BLaER1 treated with 17β-estradiol and CSF1 and Interleukin-3, amounts not matched to agents 10 nM and 100 nM (cell line): ENCODE results near the gene GLIS2.
A peak's percentile ranks its signal among the peaks of the same experiment; 100 is the strongest.

Experiments used
- H3K27ac ChIP-seq, 11 experiments: shearing (Covaris generic); formaldehyde crosslinking; 2 replicates each; pipeline ENCODE4 v1.8.1; 2022
- H3K27me3 ChIP-seq, 11 experiments: shearing (Covaris generic); formaldehyde crosslinking; 2 replicates each; pipeline ENCODE4 v1.8.1; 2022
- H3K36me3 ChIP-seq, 11 experiments: shearing (Covaris generic); formaldehyde crosslinking; 2 replicates each; pipeline ENCODE4 v1.8.1; 2022
- H3K4me1 ChIP-seq, 10 experiments: shearing (Covaris generic); formaldehyde crosslinking; 2 replicates each; pipeline ENCODE4 v1.8.1; 2022
- H3K4me2 ChIP-seq, 11 experiments: shearing (Covaris generic); formaldehyde crosslinking; 2 replicates each; pipeline ENCODE4 v1.8.1; 2022
- H3K4me3 ChIP-seq, 10 experiments: shearing (Covaris generic); formaldehyde crosslinking; 2 replicates each; pipeline ENCODE4 v1.8.1; 2022
- H3K9ac ChIP-seq, 11 experiments: shearing (Covaris generic); formaldehyde crosslinking; 2 replicates each; pipeline ENCODE4 v1.8.1; 2022
- H3K9me3 ChIP-seq, 11 experiments: shearing (Covaris generic); formaldehyde crosslinking; replicated peaks in 1 of 11; 2 replicates each; pipeline ENCODE4 v1.8.1; 2022
- H4K20me1 ChIP-seq, 11 experiments: shearing (Covaris generic); formaldehyde crosslinking; 2 replicates each; pipeline ENCODE4 v1.8.1; 2022
- Cebpa-rat ChIP-seq, 11 experiments: shearing (Covaris generic); IDR thresholded peaks; 2 replicates each; pipeline ENCODE4 v1.8.1; 2022

The GLIS2 gene

GRCh38 chr16:4384509-4384942 is 68.7 kb downstream of the GLIS2 start:
- H3K27me3 ChIP-seq, result no peaks in the 10 kb centered on the region
- H3K9me3 ChIP-seq, result no peaks in the 10 kb centered on the region
- H3K4me1 ChIP-seq, result peaks cover 35 to 77% (median 60%) of the 10 kb centered on the region in 10 experiments
- H3K4me2 ChIP-seq, result peak overlapping the region in 9 of 11 experiments; percentile 81 to 91 (median 84); a peak in 19 of 22 replicates
- peak overlapping the region in 2 of 10 experiments; percentile 11 to 44; a peak in 2 of 20 replicates for H3K4me3 ChIP-seq
- H3K9ac ChIP-seq, result peak overlapping the region in 9 of 11 experiments; percentile 33 to 65 (median 52); a peak in 17 of 22 replicates
- TF ChIP-seq Cebpa-rat (IDR thresholded peaks at IDR 0.05), result no peak
- H4K20me1 ChIP-seq, result peaks cover 45 to 100% (median 93%) of the 10 kb centered on the region in 11 experiments
- peaks cover 43 to 97% (median 86%) of the 10 kb centered on the region in 11 experiments for H3K36me3 ChIP-seq
- H3K27ac ChIP-seq, result peak overlapping the region in 9 of 11 experiments; percentile 19 to 73 (median 58); a peak in 15 of 22 replicates

GRCh38 chr16:4385066-4385788 is 69.4 kb downstream of the GLIS2 start:
- H3K36me3 ChIP-seq, result peaks cover 50 to 100% (median 93%) of the 10 kb centered on the region in 11 experiments
- no peaks in the 10 kb centered on the region for H3K9me3 ChIP-seq
- H3K4me3 ChIP-seq, result no peak overlapping the region
- H4K20me1 ChIP-seq, result peaks cover 46 to 100% (median 90%) of the 10 kb centered on the region in 11 experiments
- peak overlapping the region in 8 of 11 experiments; percentile 6 to 62 (median 34); a peak in 8 of 22 replicates for H3K9ac ChIP-seq
- H3K4me1 ChIP-seq, result peaks cover 33 to 80% (median 64%) of the 10 kb centered on the region in 10 experiments
- H3K27ac ChIP-seq, result peak overlapping the region in 3 of 11 experiments; percentile 51 to 73 (median 64); a peak in 4 of 22 replicates
- no peaks in the 10 kb centered on the region for H3K27me3 ChIP-seq
- peak overlapping the region in 10 of 11 experiments; percentile 24 to 91 (median 83); a peak in 19 of 22 replicates for H3K4me2 ChIP-seq
- TF ChIP-seq Cebpa-rat (IDR thresholded peaks at IDR 0.05), result no peak

- Histone ChIP-seq H3K36me3 (peaks cover 55 to 100% (median 95%) of the 10 kb centered on the region in 11 experiments), H3K4me2 (peak overlapping the region in 10 of 11 experiments; percentile 24 to 91 (median 83); a peak in 18 of 22 replicates), H3K27ac (peak overlapping the region in 4 of 11 experiments; percentile 10 to 38 (median 10); a peak in 2 of 22 replicates), H3K4me1 (peaks cover 26 to 80% (median 68%) of the 10 kb centered on the region in 10 experiments), H3K27me3 (no peaks in the 10 kb centered on the region), H3K4me3 (no peak overlapping the region), H4K20me1 (peaks cover 44 to 100% (median 89%) of the 10 kb centered on the region in 11 experiments), H3K9ac (peak overlapping the region in 10 of 11 experiments; percentile 0 to 48 (median 26); a peak in 9 of 22 replicates), H3K9me3 (no peaks in the 10 kb centered on the region)
- TF ChIP-seq Cebpa-rat (IDR thresholded peaks at IDR 0.05), result no peak
Measured at GRCh38 chr16:4385789-4386450, 70.1 kb downstream of the GLIS2 start.

- H3K9ac ChIP-seq, result peak overlapping the region in 8 of 11 experiments; percentile 0 to 48 (median 17); a peak in 7 of 22 replicates
- H3K27me3 ChIP-seq, result no peaks in the 10 kb centered on the region
- H3K4me2 ChIP-seq, result peak overlapping the region in 9 of 11 experiments; percentile 18 to 91 (median 82); a peak in 14 of 22 replicates
- no peak overlapping the region for H3K4me3 ChIP-seq
- H3K27ac ChIP-seq, result peak overlapping the region in 3 of 11 experiments; percentile 10 to 11 (median 10); a peak in 2 of 22 replicates
- peaks cover 52 to 100% (median 91%) of the 10 kb centered on the region in 11 experiments for H3K36me3 ChIP-seq
- no peak for TF ChIP-seq Cebpa-rat (IDR thresholded peaks at IDR 0.05)
- H4K20me1 ChIP-seq, result peaks cover 43 to 100% (median 89%) of the 10 kb centered on the region in 11 experiments
- no peaks in the 10 kb centered on the region for H3K9me3 ChIP-seq
- H3K4me1 ChIP-seq, result peaks cover 24 to 83% (median 73%) of the 10 kb centered on the region in 10 experiments
Measured at GRCh38 chr16:4386451-4386805, 70.6 kb downstream of the GLIS2 start.

GRCh38 chr16:4386951-4387565 is 71.2 kb downstream of the GLIS2 start:
- peaks cover 49 to 100% (median 89%) of the 10 kb centered on the region in 11 experiments for H4K20me1 ChIP-seq
- H3K27me3 ChIP-seq, result no peaks in the 10 kb centered on the region
- peak overlapping the region in 7 of 11 experiments; percentile 18 to 91 (median 84); a peak in 11 of 22 replicates for H3K4me2 ChIP-seq
- H3K4me1 ChIP-seq, result peaks cover 24 to 89% (median 78%) of the 10 kb centered on the region in 10 experiments
- H3K4me3 ChIP-seq, result no peak overlapping the region
- H3K9me3 ChIP-seq, result no peaks in the 10 kb centered on the region
- peak overlapping the region in 6 of 11 experiments; percentile 6 to 48 (median 25); a peak in 4 of 22 replicates for H3K9ac ChIP-seq
- no peak overlapping the region for H3K27ac ChIP-seq
- H3K36me3 ChIP-seq, result peaks cover 46 to 100% (median 87%) of the 10 kb centered on the region in 11 experiments
- TF ChIP-seq Cebpa-rat (IDR thresholded peaks at IDR 0.05), result no peak

GRCh38 chr16:4387781-4388180 is 71.9 kb downstream of the GLIS2 start:
- H3K9ac ChIP-seq, result peak overlapping the region in 2 of 11 experiments; percentile 28 to 46; a peak in 2 of 22 replicates
- peaks cover 24 to 96% (median 82%) of the 10 kb centered on the region in 10 experiments for H3K4me1 ChIP-seq
- no peak overlapping the region for H3K27ac ChIP-seq
- H3K27me3 ChIP-seq, result no peaks in the 10 kb centered on the region
- H3K9me3 ChIP-seq, result no peaks in the 10 kb centered on the region
- peaks cover 56 to 100% (median 89%) of the 10 kb centered on the region in 11 experiments for H4K20me1 ChIP-seq
- H3K36me3 ChIP-seq, result peaks cover 48 to 100% (median 87%) of the 10 kb centered on the region in 11 experiments
- TF ChIP-seq Cebpa-rat (IDR thresholded peaks at IDR 0.05), result no peak
- H3K4me3 ChIP-seq, result no peak overlapping the region
- H3K4me2 ChIP-seq, result peak overlapping the region in 1 of 11 experiments; percentile 11; a peak in 2 of 22 replicates

GRCh38 chr16:4388271-4389021 is 72.6 kb downstream of the GLIS2 start:
- no peak for TF ChIP-seq Cebpa-rat (IDR thresholded peaks at IDR 0.05)

More at GRCh38 chr16:4388271-4389021, 72.6 kb downstream of the GLIS2 start:
- peaks cover 57 to 100% (median 89%) of the 10 kb centered on the region in 11 experiments for H4K20me1 ChIP-seq
- peak overlapping the region in 1 of 11 experiments; percentile 11; a peak in 2 of 22 replicates for H3K4me2 ChIP-seq
- H3K4me3 ChIP-seq, result no peak overlapping the region
- peak overlapping the region in 7 of 11 experiments; percentile 15 to 62 (median 39); a peak in 6 of 22 replicates for H3K9ac ChIP-seq
- peaks cover 55 to 100% (median 89%) of the 10 kb centered on the region in 11 experiments for H3K36me3 ChIP-seq
- no peaks in the 10 kb centered on the region for H3K27me3 ChIP-seq
- H3K4me1 ChIP-seq, result peaks cover 24 to 96% (median 82%) of the 10 kb centered on the region in 10 experiments
- peak overlapping the region in 4 of 11 experiments; percentile 23 to 44 (median 34); a peak in 3 of 22 replicates for H3K27ac ChIP-seq
- no peaks in the 10 kb centered on the region for H3K9me3 ChIP-seq
